ENCODE measurements around the gene ANKMY1.
A peak's percentile ranks its signal among the peaks of the same experiment; 100 is the strongest.

ANKMY1 gene

GRCh38 chr2:240557808-240558207 lies at the start of gene ANKMY1:
Gene ANKMY1, minus strand, starts transcription at chr2:240557988. Its CDS starts 653 bp downstream, at chr2:240557335.
- peak; percentile 18 to 40 for DNase-seq

- no peak for DNase-seq
Observed at GRCh38 chr2:240605867-240606743, 48.3 kb upstream of the ANKMY1 start.

GRCh38 chr2:240604939-240605716 lies 47.3 kb upstream of the ANKMY1 start:
- no peak for DNase-seq

- DNase-seq: peak; percentile 62 to 81
Observed at GRCh38 chr2:240604291-240604938, 46.6 kb upstream of the ANKMY1 start.

GRCh38 chr2:240603846-240604245 lies 46.1 kb upstream of the ANKMY1 start:
- DNase-seq: no peak

- no peak for DNase-seq
Observed at GRCh38 chr2:240603081-240603835, 45.5 kb upstream of the ANKMY1 start.

- no peak for DNase-seq
Observed at GRCh38 chr2:240602266-240603050, 44.7 kb upstream of the ANKMY1 start.

- DNase-seq: no peak
Observed at GRCh38 chr2:240601831-240602160, 44.0 kb upstream of the ANKMY1 start.

GRCh38 chr2:240601061-240601830 lies 43.5 kb upstream of the ANKMY1 start:
- DNase-seq: no peak

GRCh38 chr2:240600451-240600961 lies 42.7 kb upstream of the ANKMY1 start:
- no peak for DNase-seq

GRCh38 chr2:240599141-240599583 lies 41.4 kb upstream of the ANKMY1 start:
- no peak for DNase-seq

GRCh38 chr2:240598311-240598911 lies 40.6 kb upstream of the ANKMY1 start:
- no peak for DNase-seq

GRCh38 chr2:240597419-240598181 lies 39.8 kb upstream of the ANKMY1 start:
- no peak for DNase-seq

GRCh38 chr2:240597054-240597418 lies 39.2 kb upstream of the ANKMY1 start:
- no peak for DNase-seq

GRCh38 chr2:240596491-240596931 lies 38.7 kb upstream of the ANKMY1 start:
- peak; percentile 45 to 49 for DNase-seq

- no peak for DNase-seq
Observed at GRCh38 chr2:240596080-240596460, 38.3 kb upstream of the ANKMY1 start.

GRCh38 chr2:240595381-240596079 lies 37.7 kb upstream of the ANKMY1 start:
- DNase-seq: no peak

GRCh38 chr2:240594511-240595380 lies 37.0 kb upstream of the ANKMY1 start:
- DNase-seq: no peak
